CD4-positive, alpha-beta T cell treated with Interleukin-15 for 1 hour (primary cell): ENCODE data around the gene SDC1.
"Not testable (repeated sequence)": the region's sequence is repeated elsewhere in the genome, so short reads cannot be mapped to it uniquely, and the experiment has no call there.

Experiments
- DNase-seq: peaks from one replicate; pipeline ENCODE4 v3.0.0-alpha.2; 2020

Gene SDC1

GRCh38 chr2:20224716-20225293 is at the start of gene SDC1:
Gene SDC1, minus strand, starts transcription at chr2:20225130. Its CDS starts 263 bp downstream, at chr2:20224867.
- DNase-seq, result no peak

- DNase-seq, result no peak
Measured at GRCh38 chr2:20273042-20273441, 48.1 kb upstream of the SDC1 start.

- DNase-seq, result not testable (repeated sequence)
Measured at GRCh38 chr2:20268317-20268716, 43.4 kb upstream of the SDC1 start.

GRCh38 chr2:20267529-20267928 is 42.6 kb upstream of the SDC1 start:
- no peak for DNase-seq

GRCh38 chr2:20264629-20265028 is 39.7 kb upstream of the SDC1 start:
- no peak for DNase-seq

- DNase-seq, result no peak
Measured at GRCh38 chr2:20257411-20257810, 32.5 kb upstream of the SDC1 start.

GRCh38 chr2:20254731-20255130 is 29.8 kb upstream of the SDC1 start:
- no peak for DNase-seq

GRCh38 chr2:20250436-20250835 is 25.5 kb upstream of the SDC1 start:
- no peak for DNase-seq

- DNase-seq, result no peak
Measured at GRCh38 chr2:20249170-20249569, 24.2 kb upstream of the SDC1 start.

GRCh38 chr2:20247084-20247483 is 22.2 kb upstream of the SDC1 start:
- no peak for DNase-seq

- DNase-seq, result not testable (repeated sequence)
Measured at GRCh38 chr2:20243637-20244036, 18.7 kb upstream of the SDC1 start.

GRCh38 chr2:20242727-20243377 is 17.9 kb upstream of the SDC1 start:
- no peak for DNase-seq

- DNase-seq, result no peak
Measured at GRCh38 chr2:20241973-20242726, 17.2 kb upstream of the SDC1 start.

- DNase-seq, result not testable (repeated sequence)
Measured at GRCh38 chr2:20240291-20240690, 15.4 kb upstream of the SDC1 start.

- DNase-seq, result no peak
Measured at GRCh38 chr2:20236496-20236895, 11.6 kb upstream of the SDC1 start.

- DNase-seq, result no peak
Measured at GRCh38 chr2:20235655-20236305, 10.8 kb upstream of the SDC1 start.

GRCh38 chr2:20234597-20234996 is 9.7 kb upstream of the SDC1 start:
- not testable (repeated sequence) for DNase-seq

- DNase-seq, result no peak
Measured at GRCh38 chr2:20232837-20233207, 7.9 kb upstream of the SDC1 start.

GRCh38 chr2:20231598-20232026 is 6.7 kb upstream of the SDC1 start:
- DNase-seq, result no peak

- DNase-seq, result no peak
Measured at GRCh38 chr2:20231159-20231558, 6.2 kb upstream of the SDC1 start.

GRCh38 chr2:20230114-20230425 is 5.1 kb upstream of the SDC1 start:
- DNase-seq, result no peak

GRCh38 chr2:20229322-20230113 is 4.6 kb upstream of the SDC1 start:
- no peak for DNase-seq

- DNase-seq, result no peak
Measured at GRCh38 chr2:20227894-20228505, 3.1 kb upstream of the SDC1 start.
